Measurements from ENCODE around the gene PROM2. TPM values are rescaled to one million over a fixed set of nuclear protein-coding genes. Genes with fewer than 3 reads are reported as not detected.

Gene PROM2
- polyA plus RNA-seq, 1 donor (not counting 4 experiments of a cell fraction or from before 2014, with no cell fraction given) = 11.4 TPM

- no peak overlapping the region for H3K27ac ChIP-seq (ENCODE audit: control insufficient read depth, insufficient read depth, low read length)
- dilution Hi-C loops (cut with MboI; ENCODE audit: extremely low pct_ligation_motif_present, low sequenced_read_pairs) = no loop called here
- no peaks in the 10 kb centered on the region for H3K9me3 ChIP-seq (ENCODE audit: control insufficient read depth, low read depth, low read length)
- H2AFZ ChIP-seq (ENCODE audit: control insufficient read depth, low read length) = no peak overlapping the region
- no peaks in the 10 kb centered on the region for H3K9me1 ChIP-seq (ENCODE audit: control insufficient read depth, extremely low read depth, insufficient read depth, low read length)
- no peaks in the 10 kb centered on the region for H4K20me1 ChIP-seq (ENCODE audit: control insufficient read depth, extremely low read depth, insufficient read depth, low read length)
- no peak overlapping the region for H3K4me2 ChIP-seq (ENCODE audit: control insufficient read depth, extremely low read depth, insufficient read depth, low read depth, low read length)
- H3K79me2 ChIP-seq (ENCODE audit: control insufficient read depth, insufficient read depth, low read length) = no peaks in the 10 kb centered on the region
- no peak for DNase-seq (ENCODE audit: low read depth, low spot score)
- no peaks in the 10 kb centered on the region for H3K36me3 ChIP-seq (ENCODE audit: control insufficient read depth in 2 of 2, extremely low read depth in 1 of 2, insufficient read depth in 2 of 2, low read length in 2 of 2)
- peaks cover 17% of the 10 kb centered on the region for H3K4me1 ChIP-seq (ENCODE audit: control insufficient read depth, extremely low read depth, insufficient read depth, low read length)
- H3K27me3 ChIP-seq (ENCODE audit: control insufficient read depth, extremely low read depth, insufficient read depth, low read length) = peaks cover 9% of the 10 kb centered on the region
- no peak overlapping the region for H3K9ac ChIP-seq (ENCODE audit: control insufficient read depth, extremely low read depth, insufficient read depth, low read length)
- TF ChIP-seq, protein P1, sequence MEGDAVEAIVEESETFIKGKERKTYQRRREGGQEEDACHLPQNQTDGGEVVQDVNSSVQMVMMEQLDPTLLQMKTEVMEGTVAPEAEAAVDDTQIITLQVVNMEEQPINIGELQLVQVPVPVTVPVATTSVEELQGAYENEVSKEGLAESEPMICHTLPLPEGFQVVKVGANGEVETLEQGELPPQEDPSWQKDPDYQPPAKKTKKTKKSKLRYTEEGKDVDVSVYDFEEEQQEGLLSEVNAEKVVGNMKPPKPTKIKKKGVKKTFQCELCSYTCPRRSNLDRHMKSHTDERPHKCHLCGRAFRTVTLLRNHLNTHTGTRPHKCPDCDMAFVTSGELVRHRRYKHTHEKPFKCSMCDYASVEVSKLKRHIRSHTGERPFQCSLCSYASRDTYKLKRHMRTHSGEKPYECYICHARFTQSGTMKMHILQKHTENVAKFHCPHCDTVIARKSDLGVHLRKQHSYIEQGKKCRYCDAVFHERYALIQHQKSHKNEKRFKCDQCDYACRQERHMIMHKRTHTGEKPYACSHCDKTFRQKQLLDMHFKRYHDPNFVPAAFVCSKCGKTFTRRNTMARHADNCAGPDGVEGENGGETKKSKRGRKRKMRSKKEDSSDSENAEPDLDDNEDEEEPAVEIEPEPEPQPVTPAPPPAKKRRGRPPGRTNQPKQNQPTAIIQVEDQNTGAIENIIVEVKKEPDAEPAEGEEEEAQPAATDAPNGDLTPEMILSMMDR (optimal IDR thresholded peaks at IDR 0.05 in 1 of 3, IDR thresholded peaks at IDR 0.05 in 1 of 3, conservative IDR thresholded peaks at IDR 0.05 in 1 of 3; ENCODE audit: extremely low read depth in 1 of 3, insufficient read depth in 2 of 3, low read length in 3 of 3) = no peak
- TF ChIP-seq EZH2 (IDR thresholded peaks at IDR 0.05; ENCODE audit: low read length) = no peak
- no peak for FAIRE-seq
- no peak overlapping the region for H3K4me3 ChIP-seq (ENCODE audit: control insufficient read depth in 2 of 3, extremely low read depth in 1 of 3, insufficient read depth in 2 of 3, low read depth in 1 of 3, low read length in 3 of 3)
Measured at GRCh38 chr2:95337829-95338228, 63.6 kb downstream of the PROM2 start.

Other genes with a start within 250 kb of the PROM2 start
- not detected in 3 replicates for gene MAL, start 248.7 kb upstream of the PROM2 start, polyA plus RNA-seq
- 52.2 to 64.9 TPM (median 56.7 TPM) in 3 replicates for gene MRPS5, start 152.6 kb upstream of the PROM2 start, polyA plus RNA-seq
- 4.0 to 8.0 TPM (median 7.9 TPM) in 3 replicates for gene ZNF514, start 114.6 kb upstream of the PROM2 start, polyA plus RNA-seq
- gene ZNF2, start 108.6 kb upstream of the PROM2 start, polyA plus RNA-seq = 3.1 to 3.7 TPM (median 3.5 TPM) in 3 replicates
- 1.5 to 1.6 TPM (median 1.6 TPM) in 3 replicates for gene ZNF892, start 66.9 kb upstream of the PROM2 start, polyA plus RNA-seq
- gene KCNIP3, start 22.9 kb downstream of the PROM2 start, polyA plus RNA-seq = 0.66 to 2.1 TPM (median 1.5 TPM) in 3 replicates
- 25.0 to 28.2 TPM (median 27.2 TPM) in 3 replicates for gene FAHD2A, start 128.3 kb downstream of the PROM2 start, polyA plus RNA-seq
- gene TRIM43B, start 210.3 kb downstream of the PROM2 start, polyA plus RNA-seq = not detected in 3 replicates

Data from keratinocyte (primary cell).